HepG2 (cell line): Measurements from ENCODE around the gene ATP11A. TPM values are rescaled to one million over a fixed set of nuclear protein-coding genes. Genes with fewer than 3 reads are reported as not detected.

Source experiments
- CBX1 ChIP-seq: IDR thresholded peaks from one replicate; pipeline ENCODE4 v1.6.1; 2016; ENCODE audit warnings: antibody characterized with exemption, low read depth
- FOXA3 ChIP-seq: IDR thresholded peaks from 2 replicates; pipeline ENCODE4 v1.6.1; 2016; ENCODE audit warnings: missing genetic modification reagents, missing compliant biosample characterization
- HMG20B ChIP-seq: conservative IDR thresholded peaks from 2 replicates; pipeline ENCODE4 v1.6.1; 2016; ENCODE audit warnings: missing genetic modification reagents, missing compliant biosample characterization
- IKZF1 ChIP-seq: fragments of 450-650 bp; IDR thresholded peaks from 2 replicates; pipeline ENCODE4 v1.7.1; 2016
- JUND ChIP-seq: sonication (generic); formaldehyde crosslinking; IDR thresholded peaks from 2 replicates; pipeline ENCODE4 v1.8.0; 2022; ENCODE audit warnings: mild to moderate bottlenecking, missing genetic modification reagents
- KLF13 ChIP-seq: sonication (generic); formaldehyde crosslinking; IDR thresholded peaks from 2 replicates; pipeline ENCODE4 v1.4.0; 2020; ENCODE audit warnings: mild to moderate bottlenecking, missing genetic modification reagents
- PHF5A ChIP-seq: IDR thresholded peaks from one replicate; pipeline ENCODE4 v1.6.1; 2018; ENCODE audit warnings: low read depth, missing genetic modification reagents; ENCODE audit not compliant: unreplicated experiment
- SMAD9 ChIP-seq: sonication (generic); formaldehyde crosslinking; IDR thresholded peaks from 2 replicates; pipeline ENCODE4 v1.5.1; 2020; ENCODE audit warnings: mild to moderate bottlenecking, missing genetic modification reagents
- SRF ChIP-seq: IDR thresholded peaks from 2 replicates; pipeline ENCODE4 v1.6.1; 2011; ENCODE audit warnings: mild to moderate bottlenecking, low read depth, low read length, moderate library complexity
- ZFP37 ChIP-seq: sonication (generic); formaldehyde crosslinking; IDR thresholded peaks from 2 replicates; pipeline ENCODE4 v1.4.0; 2020; ENCODE audit warnings: missing genetic modification reagents, borderline replicate concordance
- ZNF160 ChIP-seq: sonication (generic); formaldehyde crosslinking; IDR thresholded peaks from 2 replicates; pipeline ENCODE4 v1.8.0; 2022; ENCODE audit warnings: mild to moderate bottlenecking, inconsistent platforms, missing genetic modification reagents
- ZNF3 ChIP-seq: IDR thresholded peaks from 2 replicates; pipeline ENCODE4 v1.7.0; 2017; ENCODE audit warnings: inconsistent platforms
- ZNF556 ChIP-seq: sonication (generic); formaldehyde crosslinking; IDR thresholded peaks from 2 replicates; pipeline ENCODE4 v1.4.0; 2020; ENCODE audit warnings: mild to moderate bottlenecking, missing genetic modification reagents, borderline replicate concordance
- ZNF7 ChIP-seq: IDR thresholded peaks from 2 replicates; pipeline ENCODE4 v1.6.1; 2016; ENCODE audit warnings: missing biosample characterization, missing genetic modification reagents
- polyA plus RNA-seq, 8 experiments: library from polyadenylated mRNA; depleted of rRNA in 3 of 8; stranded (reverse) in 7 of 8; unstranded in 1 of 8; fragments of >200 nt; fragmentation: Illumina TruSeq in 4 of 8; extraction: Trizol in 4 of 8; gene quantifications; 2 replicates each; pipeline versions ENCODE4 v1.2.1 to v1.2.3, GENCODE V29; 2011 to 2016; ENCODE audit warnings: low read depth in 4 of 8, missing spikeins in 1 of 8, mixed read lengths in 1 of 8; ENCODE audit not compliant: insufficient read depth in 1 of 8
- total RNA-seq, 5 experiments: library from RNA; depleted of rRNA; stranded (reverse); fragments of >200 nt; fragmentation: Illumina TruSeq; extraction: Trizol; gene quantifications; 2 replicates each; pipeline ENCODE4 v1.2.3, GENCODE V29; 2016; ENCODE audit warnings: low read depth in 1 of 5
- TF ChIP-seq, protein P1 (sequence below): IDR thresholded peaks from 2 replicates; pipeline ENCODE4 v1.6.1; 2016; ENCODE audit warnings: low read depth, missing genetic modification reagents, missing compliant biosample characterization
- TF ChIP-seq, protein P2 (sequence below), 2 experiments: fragments of 450-650 bp in 1 of 2; sonication (generic) in 1 of 2; formaldehyde crosslinking in 1 of 2; IDR thresholded peaks; 2 replicates each; pipeline versions ENCODE4 v1.6.1 to v1.8.0; 2016 to 2022; ENCODE audit warnings: antibody characterized with exemption in 1 of 2, mild to moderate bottlenecking in 1 of 2, missing genetic modification reagents in 1 of 2

Gene ATP11A
- total and polyA plus RNA-seq, 2 of the 13 experiments (the other 11 are each of a cell fraction or from before 2014, with no cell fraction given) = 18.4 to 20.1 TPM

DNA sequence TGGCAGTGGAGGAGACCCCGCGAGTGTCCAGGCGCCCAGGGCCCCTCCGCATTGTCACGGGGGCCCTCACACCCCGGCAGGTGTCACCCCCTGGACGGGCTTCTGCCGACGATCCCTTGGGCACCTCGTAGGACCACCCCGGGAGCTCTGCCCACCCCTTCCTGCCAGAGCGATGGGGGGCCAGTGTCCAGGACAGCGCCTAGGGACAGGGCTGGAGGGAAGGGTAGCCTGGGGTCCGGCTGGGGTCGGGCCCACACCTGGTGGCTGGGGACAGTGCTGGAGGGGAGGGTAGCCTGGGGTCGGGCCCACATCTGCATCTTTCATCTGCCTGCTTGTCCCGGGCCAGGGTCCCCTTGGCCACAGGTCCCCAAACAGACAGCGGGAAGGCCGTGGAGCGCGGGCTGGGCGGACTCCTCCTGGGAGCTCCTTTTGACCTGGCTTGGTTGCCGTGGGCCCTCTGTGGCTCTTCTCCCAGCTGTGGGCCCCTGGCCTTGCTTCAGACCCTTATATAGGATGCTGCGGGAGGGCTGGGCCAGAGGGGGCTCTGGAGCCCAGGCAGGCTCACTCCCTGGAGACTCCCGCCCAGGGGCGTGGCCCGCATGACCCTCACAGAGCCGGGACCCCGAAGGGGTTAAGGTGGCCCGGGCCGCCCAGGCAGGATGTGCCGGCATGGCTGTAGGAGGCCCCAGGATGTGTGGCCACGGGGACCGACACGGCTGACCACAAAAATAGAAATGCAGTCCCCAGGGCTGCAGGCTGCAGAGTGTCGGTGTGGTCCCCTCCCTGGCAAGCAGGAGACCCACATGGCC lies 205.0 kb downstream of the ATP11A start (continued):
- TF ChIP-seq, protein P1, sequence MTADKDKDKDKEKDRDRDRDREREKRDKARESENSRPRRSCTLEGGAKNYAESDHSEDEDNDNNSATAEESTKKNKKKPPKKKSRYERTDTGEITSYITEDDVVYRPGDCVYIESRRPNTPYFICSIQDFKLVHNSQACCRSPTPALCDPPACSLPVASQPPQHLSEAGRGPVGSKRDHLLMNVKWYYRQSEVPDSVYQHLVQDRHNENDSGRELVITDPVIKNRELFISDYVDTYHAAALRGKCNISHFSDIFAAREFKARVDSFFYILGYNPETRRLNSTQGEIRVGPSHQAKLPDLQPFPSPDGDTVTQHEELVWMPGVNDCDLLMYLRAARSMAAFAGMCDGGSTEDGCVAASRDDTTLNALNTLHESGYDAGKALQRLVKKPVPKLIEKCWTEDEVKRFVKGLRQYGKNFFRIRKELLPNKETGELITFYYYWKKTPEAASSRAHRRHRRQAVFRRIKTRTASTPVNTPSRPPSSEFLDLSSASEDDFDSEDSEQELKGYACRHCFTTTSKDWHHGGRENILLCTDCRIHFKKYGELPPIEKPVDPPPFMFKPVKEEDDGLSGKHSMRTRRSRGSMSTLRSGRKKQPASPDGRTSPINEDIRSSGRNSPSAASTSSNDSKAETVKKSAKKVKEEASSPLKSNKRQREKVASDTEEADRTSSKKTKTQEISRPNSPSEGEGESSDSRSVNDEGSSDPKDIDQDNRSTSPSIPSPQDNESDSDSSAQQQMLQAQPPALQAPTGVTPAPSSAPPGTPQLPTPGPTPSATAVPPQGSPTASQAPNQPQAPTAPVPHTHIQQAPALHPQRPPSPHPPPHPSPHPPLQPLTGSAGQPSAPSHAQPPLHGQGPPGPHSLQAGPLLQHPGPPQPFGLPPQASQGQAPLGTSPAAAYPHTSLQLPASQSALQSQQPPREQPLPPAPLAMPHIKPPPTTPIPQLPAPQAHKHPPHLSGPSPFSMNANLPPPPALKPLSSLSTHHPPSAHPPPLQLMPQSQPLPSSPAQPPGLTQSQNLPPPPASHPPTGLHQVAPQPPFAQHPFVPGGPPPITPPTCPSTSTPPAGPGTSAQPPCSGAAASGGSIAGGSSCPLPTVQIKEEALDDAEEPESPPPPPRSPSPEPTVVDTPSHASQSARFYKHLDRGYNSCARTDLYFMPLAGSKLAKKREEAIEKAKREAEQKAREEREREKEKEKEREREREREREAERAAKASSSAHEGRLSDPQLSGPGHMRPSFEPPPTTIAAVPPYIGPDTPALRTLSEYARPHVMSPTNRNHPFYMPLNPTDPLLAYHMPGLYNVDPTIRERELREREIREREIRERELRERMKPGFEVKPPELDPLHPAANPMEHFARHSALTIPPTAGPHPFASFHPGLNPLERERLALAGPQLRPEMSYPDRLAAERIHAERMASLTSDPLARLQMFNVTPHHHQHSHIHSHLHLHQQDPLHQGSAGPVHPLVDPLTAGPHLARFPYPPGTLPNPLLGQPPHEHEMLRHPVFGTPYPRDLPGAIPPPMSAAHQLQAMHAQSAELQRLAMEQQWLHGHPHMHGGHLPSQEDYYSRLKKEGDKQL (CRISPR knock-in tag) = no peak
- TF ChIP-seq ZNF7 = no peak
- no peak; the same call in 1 of the 2 replicates for TF ChIP-seq ZNF556 (CRISPR knock-in tag)
- TF ChIP-seq CBX1 = no peak
- no peak for TF ChIP-seq PHF5A (CRISPR knock-in tag)
- no peak for TF ChIP-seq ZNF3 (CRISPR knock-in tag)
- no peak for TF ChIP-seq KLF13
- TF ChIP-seq HMG20B (CRISPR knock-in tag) = no peak
- no peak for TF ChIP-seq ZNF160 (CRISPR knock-in tag)
- TF ChIP-seq JUND (CRISPR knock-in tag) = no peak
- 0 out of 2 replicates have a peak, but pooled peaks have one; percentile 54 for TF ChIP-seq SMAD9 (CRISPR knock-in tag)
- TF ChIP-seq SRF = no peak
- no peak for TF ChIP-seq IKZF1
- TF ChIP-seq, protein P2, sequence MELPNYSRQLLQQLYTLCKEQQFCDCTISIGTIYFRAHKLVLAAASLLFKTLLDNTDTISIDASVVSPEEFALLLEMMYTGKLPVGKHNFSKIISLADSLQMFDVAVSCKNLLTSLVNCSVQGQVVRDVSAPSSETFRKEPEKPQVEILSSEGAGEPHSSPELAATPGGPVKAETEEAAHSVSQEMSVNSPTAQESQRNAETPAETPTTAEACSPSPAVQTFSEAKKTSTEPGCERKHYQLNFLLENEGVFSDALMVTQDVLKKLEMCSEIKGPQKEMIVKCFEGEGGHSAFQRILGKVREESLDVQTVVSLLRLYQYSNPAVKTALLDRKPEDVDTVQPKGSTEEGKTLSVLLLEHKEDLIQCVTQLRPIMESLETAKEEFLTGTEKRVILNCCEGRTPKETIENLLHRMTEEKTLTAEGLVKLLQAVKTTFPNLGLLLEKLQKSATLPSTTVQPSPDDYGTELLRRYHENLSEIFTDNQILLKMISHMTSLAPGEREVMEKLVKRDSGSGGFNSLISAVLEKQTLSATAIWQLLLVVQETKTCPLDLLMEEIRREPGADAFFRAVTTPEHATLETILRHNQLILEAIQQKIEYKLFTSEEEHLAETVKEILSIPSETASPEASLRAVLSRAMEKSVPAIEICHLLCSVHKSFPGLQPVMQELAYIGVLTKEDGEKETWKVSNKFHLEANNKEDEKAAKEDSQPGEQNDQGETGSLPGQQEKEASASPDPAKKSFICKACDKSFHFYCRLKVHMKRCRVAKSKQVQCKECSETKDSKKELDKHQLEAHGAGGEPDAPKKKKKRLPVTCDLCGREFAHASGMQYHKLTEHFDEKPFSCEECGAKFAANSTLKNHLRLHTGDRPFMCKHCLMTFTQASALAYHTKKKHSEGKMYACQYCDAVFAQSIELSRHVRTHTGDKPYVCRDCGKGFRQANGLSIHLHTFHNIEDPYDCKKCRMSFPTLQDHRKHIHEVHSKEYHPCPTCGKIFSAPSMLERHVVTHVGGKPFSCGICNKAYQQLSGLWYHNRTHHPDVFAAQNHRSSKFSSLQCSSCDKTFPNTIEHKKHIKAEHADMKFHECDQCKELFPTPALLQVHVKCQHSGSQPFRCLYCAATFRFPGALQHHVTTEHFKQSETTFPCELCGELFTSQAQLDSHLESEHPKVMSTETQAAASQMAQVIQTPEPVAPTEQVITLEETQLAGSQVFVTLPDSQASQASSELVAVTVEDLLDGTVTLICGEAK (IDR thresholded peaks at IDR 0.05) = no peak
- TF ChIP-seq, protein P2 (CRISPR knock-in tag; IDR thresholded peaks at IDR 0.05) = no peak; the same call in 1 of the 2 replicates
- 0 out of 2 replicates have a peak, but pooled peaks have one; percentile 21 for TF ChIP-seq ZFP37 (CRISPR knock-in tag)
- TF ChIP-seq FOXA3 (CRISPR knock-in tag) = peak; percentile 30; the same call in 1 of the 2 replicates
